Osteoblast (primary cell): Measurements from ENCODE around the gene MAPK8IP3. TPM values are rescaled to one million over a fixed set of nuclear protein-coding genes. Genes with fewer than 3 reads are reported as not detected.
"Not testable (repeated sequence)": the region's sequence is repeated elsewhere in the genome, so short reads cannot be mapped to it uniquely, and the experiment has no call there.

Source experiments
- DNase-seq: peaks from one replicate; pipeline ENCODE4 v3.0.0; 2011; ENCODE audit warnings: low spot score, mixed read lengths; ENCODE audit not compliant: insufficient read length; ENCODE audit errors: missing footprints
- H2AFZ ChIP-seq: 2 replicates; pipeline ENCODE4 v1.6.0; 2011; ENCODE audit warnings: mild to moderate bottlenecking, low read length
- H3K27ac ChIP-seq: 2 replicates; pipeline ENCODE4 v1.5.1; 2011; ENCODE audit warnings: mild to moderate bottlenecking, low read depth, low read length, moderate library complexity
- H3K27me3 ChIP-seq: 2 replicates; pipeline ENCODE4 v1.6.0; 2012; ENCODE audit warnings: mild to moderate bottlenecking, control low read depth, inconsistent platforms, low read length, moderate library complexity; ENCODE audit not compliant: insufficient read depth
- H3K36me3 ChIP-seq: 2 replicates; pipeline ENCODE4 v1.5.1; 2011; ENCODE audit warnings: mild to moderate bottlenecking, low read length, control low read depth, moderate library complexity; ENCODE audit not compliant: insufficient read depth
- H3K4me1 ChIP-seq: 2 replicates; pipeline ENCODE4 v1.5.1; 2011; ENCODE audit warnings: mild to moderate bottlenecking, low read length, control low read depth, moderate library complexity; ENCODE audit not compliant: insufficient read depth
- H3K4me2 ChIP-seq: 2 replicates; pipeline ENCODE4 v1.6.0; 2011; ENCODE audit warnings: mild to moderate bottlenecking, low read length; ENCODE audit not compliant: insufficient read depth
- H3K4me3 ChIP-seq: fragments of 200-600 bp; sonication (generic); 3 replicates; pipeline ENCODE4 v1.5.1; 2012; ENCODE audit warnings: mild to moderate bottlenecking, low read length, inconsistent platforms; ENCODE audit not compliant: insufficient read depth
- H3K79me2 ChIP-seq: 2 replicates; pipeline ENCODE4 v1.6.0; 2012; ENCODE audit warnings: mild to moderate bottlenecking, low read length, control low read depth, inconsistent platforms; ENCODE audit not compliant: insufficient read depth
- H3K9me3 ChIP-seq: 2 replicates; pipeline ENCODE4 v1.5.1; 2011; ENCODE audit warnings: low read depth, low read length, control low read depth
- H4K20me1 ChIP-seq: 2 replicates; pipeline ENCODE4 v1.6.0; 2012; ENCODE audit warnings: mild to moderate bottlenecking, low read length, control low read depth; ENCODE audit not compliant: insufficient read depth
- CTCF ChIP-seq: IDR thresholded peaks from 2 replicates; pipeline ENCODE4 v1.5.1; 2011; ENCODE audit warnings: mild to moderate bottlenecking, low read depth, low read length, moderate library complexity; ENCODE audit errors: extremely low read depth
- total RNA-seq: library from RNA; depleted of rRNA; stranded (reverse); fragments of >200 nt; gene quantifications from 2 replicates; pipeline ENCODE4 v1.2.3, GENCODE V29; 2012

Gene MAPK8IP3
- total RNA-seq, 1 donor = 64.1 TPM

- Histone ChIP-seq H3K9me3 (no peaks in the 10 kb centered on the region), H3K4me2 (no peak overlapping the region), H3K36me3 (no peaks in the 10 kb centered on the region), H3K4me1 (no peaks in the 10 kb centered on the region), H3K27me3 (no peaks in the 10 kb centered on the region), H3K4me3 (no peak overlapping the region), H4K20me1 (no peaks in the 10 kb centered on the region), H2AFZ (no peak overlapping the region), H3K79me2 (no peaks in the 10 kb centered on the region), H3K27ac (no peak overlapping the region)
- DNase-seq = peak; percentile 92
- no peak for TF ChIP-seq CTCF
These were observed 88.4 kb downstream of the MAPK8IP3 start for GRCh38 chr16:1794221-1794871.

DNA sequence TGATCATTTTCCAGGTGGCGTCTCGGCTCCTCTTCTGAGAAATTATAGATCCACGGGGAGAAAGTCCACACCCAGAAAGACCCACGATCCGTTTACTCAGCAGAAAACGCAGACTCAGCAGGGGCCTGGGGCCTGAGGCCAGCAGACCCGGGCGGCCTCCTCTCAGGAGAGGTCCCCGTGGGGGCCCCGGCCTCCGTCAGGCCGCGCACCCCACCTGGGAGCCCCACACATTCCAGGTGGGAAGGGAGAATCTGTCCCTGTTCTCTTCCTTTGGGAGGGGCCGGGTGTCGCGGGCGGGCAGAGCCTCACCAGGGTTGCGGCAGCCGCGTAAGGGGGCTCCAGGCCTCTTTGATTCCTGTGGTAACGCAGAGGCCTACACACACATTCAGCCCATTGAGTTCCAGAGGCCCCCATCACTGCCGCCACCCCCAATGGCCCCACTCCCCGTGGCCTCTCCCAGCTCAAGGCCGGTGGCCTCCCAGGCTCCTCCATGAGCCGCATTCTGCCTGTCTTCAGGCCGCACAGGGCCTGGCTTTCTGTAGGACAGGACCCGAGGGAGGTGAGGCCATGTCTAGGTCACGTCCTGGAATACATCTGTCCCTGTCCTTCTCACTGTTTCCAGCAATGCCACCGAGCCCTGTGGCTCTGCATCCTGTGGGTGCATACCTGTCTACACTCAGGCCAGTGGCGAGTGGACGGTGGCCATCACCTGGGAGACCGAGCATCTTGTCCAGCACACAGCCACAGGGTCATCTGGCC, 89.1 kb downstream of the MAPK8IP3 start:
- Histone ChIP-seq H4K20me1 (no peaks in the 10 kb centered on the region), H3K79me2 (no peaks in the 10 kb centered on the region), H3K4me3 (no peak overlapping the region), H3K4me2 (no peak overlapping the region), H3K36me3 (no peaks in the 10 kb centered on the region), H2AFZ (no peak overlapping the region), H3K27ac (no peak overlapping the region), H3K4me1 (no peaks in the 10 kb centered on the region), H3K27me3 (no peaks in the 10 kb centered on the region), H3K9me3 (no peaks in the 10 kb centered on the region)
- TF ChIP-seq CTCF = no peak
- DNase-seq = peak; percentile 81

- H3K27ac ChIP-seq, H3K4me1 ChIP-seq, H3K27me3 ChIP-seq, DNase-seq, H2AFZ ChIP-seq, H3K4me2 ChIP-seq, H3K36me3 ChIP-seq, H3K4me3 ChIP-seq, H3K9me3 ChIP-seq, H3K79me2 ChIP-seq, H4K20me1 ChIP-seq: not testable (repeated sequence)
These were observed 93.3 kb downstream of the MAPK8IP3 start for GRCh38 chr16:1799263-1799662.

GRCh38 chr16:1800701-1801100, 94.7 kb downstream of the MAPK8IP3 start:
- Histone ChIP-seq H3K9me3 (no peaks in the 10 kb centered on the region), H3K4me3 (no peak overlapping the region), H3K4me1 (no peaks in the 10 kb centered on the region), H3K36me3 (no peaks in the 10 kb centered on the region), H3K27ac (no peak overlapping the region), H3K79me2 (no peaks in the 10 kb centered on the region), H3K27me3 (no peaks in the 10 kb centered on the region), H4K20me1 (no peaks in the 10 kb centered on the region), H2AFZ (no peak overlapping the region), H3K4me2 (no peak overlapping the region)
- no peak for DNase-seq
- no peak for TF ChIP-seq CTCF
